Measurements from ENCODE around the gene GSTO2.

GSTO2 gene

GRCh38 chr10:104328896-104329710 lies 60.1 kb downstream of the GSTO2 start:
- peak; percentile 87 for DNase-seq (ENCODE audit: low spot score)
- H3K27ac ChIP-seq = peak overlapping the region; percentile 99
- ChIA-PET POLR2A (ENCODE audit: low non-redundant PET) (no interaction called here), CTCF (interaction anchor here (1.2 to 2.1 kb wide), 2 partner anchors 38 to 54 kb away, joined by 4 to 5 read pairs; no protein-coding TSS in a partner anchor)
- no peak for TF ChIP-seq CTCF (conservative IDR thresholded peaks at IDR 0.05; ENCODE audit: low read depth)

GRCh38 chr10:104329735-104330134 lies 60.8 kb downstream of the GSTO2 start:
- H3K27ac ChIP-seq = peak overlapping the region; percentile 99
- no peak for TF ChIP-seq CTCF (conservative IDR thresholded peaks at IDR 0.05; ENCODE audit: low read depth)
- ChIA-PET CTCF (interaction anchor here (1.0 to 2.1 kb wide), 5 partner anchors 20 to 55 kb away, joined by 3 to 5 read pairs (median 4); no protein-coding TSS in a partner anchor), POLR2A (ENCODE audit: low non-redundant PET) (interaction anchor here (1.4 kb wide), 1 partner anchor 8 kb away, joined by 7 read pairs; no protein-coding TSS in a partner anchor)
- no peak for DNase-seq (ENCODE audit: low spot score)

- ChIA-PET CTCF (interaction anchor here (0.6 to 2.1 kb wide), 6 partner anchors 19 to 314 kb away, joined by 3 to 5 read pairs (median 4); no protein-coding TSS in a partner anchor), POLR2A (ENCODE audit: low non-redundant PET) (interaction anchor here (1.4 kb wide), 1 partner anchor 9 kb away, joined by 7 read pairs; no protein-coding TSS in a partner anchor)
- TF ChIP-seq CTCF (conservative IDR thresholded peaks at IDR 0.05; ENCODE audit: low read depth) = no peak
- DNase-seq (ENCODE audit: low spot score) = peak; percentile 60
- H3K27ac ChIP-seq = peak overlapping the region; percentile 99
These were observed 61.5 kb downstream of the GSTO2 start for GRCh38 chr10:104330168-104331110.

GRCh38 chr10:104331208-104331838 lies 62.3 kb downstream of the GSTO2 start:
- peak overlapping the region; percentile 99 for H3K27ac ChIP-seq
- POLR2A ChIA-PET (ENCODE audit: low non-redundant PET) = interaction anchor here (1.4 kb wide), 1 partner anchor 10 kb away, joined by 7 read pairs; no protein-coding TSS in a partner anchor
- peak; percentile 55 for DNase-seq (ENCODE audit: low spot score)
- no peak for TF ChIP-seq CTCF (conservative IDR thresholded peaks at IDR 0.05; ENCODE audit: low read depth)
- CTCF ChIA-PET = interaction anchor here (1.3 to 1.5 kb wide), 2 partner anchors 18 to 20 kb away, joined by 3 to 4 read pairs; no protein-coding TSS in a partner anchor

- CTCF ChIA-PET = no interaction called here
- POLR2A ChIA-PET (ENCODE audit: low non-redundant PET) = no interaction called here
- TF ChIP-seq CTCF (conservative IDR thresholded peaks at IDR 0.05; ENCODE audit: low read depth) = no peak
- no peak for DNase-seq (ENCODE audit: low spot score)
- H3K27ac ChIP-seq = peak overlapping the region; percentile 67
These were observed 63.5 kb downstream of the GSTO2 start for GRCh38 chr10:104332243-104333031.
